Renal pelvis (tissue), 12 donors: ENCODE measurements around the gene LRRC53. TPM values are rescaled to one million over a fixed set of nuclear protein-coding genes. Genes with fewer than 3 reads are reported as not detected.

Experiments used
- DNase-seq: peaks from one replicate; pipeline ENCODE4 v3.0.0-alpha.2; 2013
- long read RNA-seq, 16 experiments: transcript quantifications; one replicate each; lab custom pipeline, GENCODE V29; 2026
- polyA plus RNA-seq, 3 donors: library from polyadenylated mRNA; unstranded; fragments of 120-200 nt; gene quantifications; one replicate each; pipeline ENCODE4 v1.2.1, GENCODE V29; 2013; ENCODE audit not compliant: insufficient read length in 3 of 3

LRRC53 gene, protein sequence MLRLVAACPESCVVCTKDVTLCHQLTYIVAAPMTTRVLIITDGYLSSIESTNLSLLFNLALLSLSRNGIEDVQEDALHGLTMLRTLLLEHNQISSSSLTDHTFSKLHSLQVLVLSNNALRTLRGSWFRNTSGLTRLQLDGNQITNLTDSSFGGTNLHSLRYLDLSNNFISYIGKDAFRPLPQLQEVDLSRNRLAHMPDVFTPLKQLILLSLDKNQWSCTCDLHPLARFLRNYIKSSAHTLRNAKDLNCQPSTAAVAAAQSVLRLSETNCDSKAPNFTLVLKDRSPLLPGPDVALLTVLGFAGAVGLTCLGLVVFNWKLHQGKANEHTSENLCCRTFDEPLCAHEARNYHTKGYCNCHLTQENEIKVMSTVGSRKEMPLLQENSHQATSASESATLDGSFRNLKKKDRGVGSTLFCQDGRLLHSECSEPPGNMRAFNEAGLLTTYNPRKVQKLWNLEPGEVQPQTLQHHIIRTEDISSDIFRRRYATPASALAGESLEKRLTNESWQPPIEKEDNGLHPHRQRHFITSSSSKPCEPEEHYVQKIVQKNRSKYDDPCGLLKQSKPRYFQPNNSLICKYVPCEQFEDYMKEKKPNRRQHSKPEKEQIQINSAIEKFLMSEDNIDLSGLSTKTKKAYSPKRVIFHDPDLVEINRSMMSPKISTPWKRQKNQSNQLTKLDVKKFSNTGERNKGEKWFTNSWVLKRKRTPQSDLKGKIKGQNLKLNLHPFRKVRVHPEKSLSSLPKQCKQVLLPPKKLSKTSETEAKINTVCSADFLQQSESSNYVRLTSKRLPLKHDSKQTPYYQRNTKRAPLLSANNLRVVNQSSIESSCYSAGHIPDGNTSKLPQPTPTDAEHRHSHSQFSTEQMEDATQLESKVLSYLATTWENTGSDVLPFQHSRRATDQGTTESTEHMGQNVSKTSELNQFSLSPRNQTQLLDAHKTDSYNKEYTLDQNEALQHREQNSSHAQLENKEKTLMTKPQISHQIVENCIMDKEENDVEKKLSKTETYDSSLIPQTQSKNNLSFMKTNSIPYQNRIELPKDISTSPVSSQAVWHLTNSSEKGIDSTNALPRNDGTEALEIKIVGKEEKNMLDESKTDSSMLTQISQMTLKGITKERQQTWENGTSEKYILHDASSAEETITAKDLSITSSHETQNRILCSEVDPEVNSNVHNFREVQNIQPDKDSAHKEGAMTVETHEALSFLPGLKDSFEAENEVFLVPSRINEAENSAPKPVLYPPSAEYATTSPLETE
- under 1 TPM in 2 of 3 donors, not detected in 1; 0.01 to 0.04 TPM for polyA plus RNA-seq
- long read RNA-seq, donor 1 = 0 reads
- long read RNA-seq, donor 2 = 0 reads
- long read RNA-seq, donor 3 = 0 reads
- long read RNA-seq, donor 4 = 0 reads
- long read RNA-seq, donor 5 = 0 reads
- long read RNA-seq, donor 6 = 0 reads
- long read RNA-seq, donor 7 = 0 reads
- long read RNA-seq, donor 8 = 0 reads
- long read RNA-seq, donor 9 = 0 reads
- long read RNA-seq, donor 10 = 0 reads
- long read RNA-seq, donor 11 = 0 reads
- long read RNA-seq, donor 12 = 0 reads
- long read RNA-seq, donor 13 = 0 reads
- long read RNA-seq, donor 14 = 0 reads
- long read RNA-seq, donor 15 = 0 reads
- long read RNA-seq, donor 16 = 0 reads

DNA sequence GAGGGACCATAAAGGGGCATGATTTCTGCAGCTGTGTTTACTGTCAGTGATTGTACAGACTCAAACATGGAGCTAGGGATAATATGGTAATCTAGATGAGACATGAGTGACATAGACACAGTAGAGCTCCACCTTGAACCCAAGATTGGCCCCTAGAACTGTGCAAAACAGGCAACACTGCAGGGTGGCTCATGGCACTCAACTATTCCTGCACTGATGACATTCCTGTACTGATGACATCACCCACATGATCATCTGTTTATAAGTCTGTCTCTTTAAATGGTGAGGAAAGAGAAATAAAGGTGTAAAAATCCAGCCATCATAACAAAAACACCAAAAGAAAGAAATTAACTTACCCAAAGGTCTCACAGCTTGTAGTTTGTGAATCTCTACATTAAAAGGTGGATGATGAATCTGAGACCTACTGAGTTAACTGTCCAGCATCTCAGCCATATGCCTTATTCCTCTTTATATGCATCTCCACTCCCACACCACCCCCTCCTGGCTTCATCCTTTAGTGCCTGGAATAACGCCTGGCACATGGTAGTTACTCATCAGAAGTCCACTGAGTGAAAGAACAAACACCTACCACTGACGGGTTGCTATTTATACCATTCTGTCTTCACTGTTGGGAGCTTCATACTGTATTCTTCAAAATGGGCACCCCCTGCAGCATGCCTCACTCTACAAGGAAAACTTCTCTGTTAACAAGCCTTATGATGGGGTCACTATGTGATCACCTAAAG is at the start of gene LRRC53:
LRRC53 (minus strand) TSS at position 442 of the 746 bp plus-strand sequence. CDS start 29,262 bp downstream, outside the sequence.
- DNase-seq = no peak

DNA sequence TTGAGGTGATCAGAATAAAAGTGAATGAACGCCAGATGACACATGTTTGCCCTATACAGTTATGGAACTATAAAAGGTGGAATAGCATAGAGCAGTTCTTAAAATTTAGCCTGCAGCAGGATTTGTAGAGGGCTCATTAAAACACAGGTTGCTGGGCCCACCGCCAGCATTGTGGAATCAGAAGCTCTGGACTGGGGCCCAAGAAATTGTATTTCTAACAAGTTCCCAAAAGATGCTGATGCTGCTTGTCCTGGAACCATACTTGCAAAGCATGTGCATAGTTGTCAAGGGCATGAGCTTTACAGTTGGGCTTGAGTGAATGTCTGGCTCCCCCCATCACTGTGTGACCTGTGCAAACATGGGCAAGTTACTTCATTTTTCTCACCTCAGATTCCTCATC is 37.5 kb upstream of the LRRC53 start:
- no peak for DNase-seq

DNA sequence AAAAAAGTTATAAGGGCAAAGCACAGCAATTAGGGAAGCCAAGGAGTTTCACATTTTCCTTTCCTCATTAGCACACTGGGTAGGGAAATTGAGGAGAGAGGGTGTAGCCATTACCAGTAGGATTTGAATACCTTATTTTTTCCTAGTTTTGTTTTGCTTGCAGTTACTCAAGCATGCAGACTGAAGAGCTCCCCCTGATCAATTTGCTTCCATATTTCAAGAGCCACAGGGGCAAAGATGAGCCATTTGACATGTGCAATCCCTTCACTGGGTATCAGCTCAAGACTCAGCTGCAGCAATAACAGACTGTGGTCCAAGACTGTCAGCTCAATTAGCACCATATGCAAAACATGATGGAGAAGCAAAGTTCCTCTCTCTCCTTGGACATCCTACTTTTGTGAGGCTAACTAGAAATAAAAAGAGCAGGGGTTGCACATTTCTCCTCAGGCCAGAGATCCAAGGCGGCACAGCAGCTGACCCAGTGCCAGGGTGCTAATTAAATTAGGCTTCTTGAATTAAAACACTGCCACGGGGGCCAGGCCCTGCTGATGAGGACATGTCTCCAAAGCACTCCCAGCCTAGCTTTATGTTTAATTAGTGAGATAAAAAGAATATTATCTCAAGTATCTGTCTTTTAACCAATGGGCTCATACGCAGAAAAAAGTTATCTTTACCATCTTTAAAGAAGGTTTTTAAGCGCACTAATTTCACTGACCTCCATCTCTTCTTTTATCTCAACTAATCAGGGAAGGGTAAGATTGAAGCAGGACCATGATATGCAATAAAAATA is 36.7 kb upstream of the LRRC53 start:
- DNase-seq = no peak

DNA sequence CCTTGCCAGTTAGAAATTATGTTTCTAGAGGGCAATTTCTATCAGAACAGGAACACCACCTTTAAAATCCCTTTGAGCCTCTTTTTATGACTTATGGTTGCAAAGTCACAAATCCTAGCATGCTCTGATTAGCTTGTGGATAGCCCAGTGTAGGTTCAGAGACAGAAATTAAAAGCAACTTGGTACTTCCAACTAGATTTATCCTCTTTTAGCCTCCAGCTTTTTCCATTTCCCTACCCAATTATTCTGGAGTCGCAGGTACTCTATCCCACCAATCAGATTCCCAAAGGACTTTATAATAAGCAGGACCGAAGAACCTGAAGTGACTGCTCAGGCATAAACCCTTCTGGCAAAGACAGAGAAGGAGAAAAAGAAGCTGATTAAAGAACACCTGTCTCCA is 33.4 kb upstream of the LRRC53 start:
- no peak for DNase-seq

DNA sequence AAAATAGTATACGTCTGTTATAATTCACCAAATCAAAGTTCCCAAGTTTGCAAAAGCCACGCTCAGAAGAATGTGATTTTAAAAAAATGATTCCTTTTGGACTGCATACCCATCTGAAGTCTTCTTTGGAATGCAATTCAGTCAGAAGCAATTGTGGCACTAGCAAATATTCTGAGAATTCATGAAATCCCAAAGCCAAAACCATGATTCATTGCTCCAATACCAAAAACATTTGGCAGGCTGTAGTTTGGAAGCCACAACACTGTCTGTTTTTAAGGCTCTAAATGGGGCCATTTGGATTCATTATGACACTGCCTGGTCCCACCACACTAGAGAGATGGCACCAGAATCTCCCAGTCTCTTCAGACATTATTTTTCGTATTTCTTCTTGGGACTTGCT is 21.8 kb upstream of the LRRC53 start:
- DNase-seq = no peak

DNA sequence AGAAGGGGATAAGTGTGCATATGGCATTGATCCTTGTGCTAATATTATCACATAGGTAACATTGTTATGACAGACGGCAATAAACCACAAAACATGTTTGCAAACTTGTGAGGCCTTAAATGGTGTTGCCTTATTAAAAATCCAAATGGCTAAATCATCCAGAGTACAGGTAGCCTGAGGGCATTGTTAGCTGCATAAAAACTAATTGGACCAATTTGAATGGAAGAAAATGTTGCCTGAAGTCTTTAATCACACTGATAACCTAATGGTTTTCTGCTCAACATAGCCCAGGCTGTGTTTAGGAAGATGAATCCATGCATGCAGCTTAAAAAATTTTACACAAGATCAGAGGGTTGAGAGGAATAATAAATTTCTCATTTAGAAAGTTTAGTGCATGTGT is 19.4 kb upstream of the LRRC53 start:
- DNase-seq = no peak

DNA sequence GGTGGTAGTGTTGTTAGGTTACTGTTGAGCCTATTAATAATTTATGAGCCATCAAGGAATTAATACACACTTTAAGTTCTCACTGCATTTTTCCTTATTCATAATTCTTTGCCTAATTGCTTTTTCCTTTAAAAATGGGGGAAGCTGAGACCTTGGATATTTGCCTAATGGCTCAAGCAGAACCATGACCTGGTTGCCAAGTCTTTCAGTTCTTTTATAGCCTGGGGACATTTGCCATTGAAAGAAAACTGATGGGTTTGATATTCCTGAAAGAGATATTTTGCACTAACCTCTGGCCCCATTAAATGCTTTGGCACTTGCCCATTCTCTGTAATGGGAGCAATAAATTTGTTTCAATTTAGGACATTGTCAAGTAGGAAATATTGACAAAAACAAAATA is 18.5 kb upstream of the LRRC53 start:
- DNase-seq = no peak

DNA sequence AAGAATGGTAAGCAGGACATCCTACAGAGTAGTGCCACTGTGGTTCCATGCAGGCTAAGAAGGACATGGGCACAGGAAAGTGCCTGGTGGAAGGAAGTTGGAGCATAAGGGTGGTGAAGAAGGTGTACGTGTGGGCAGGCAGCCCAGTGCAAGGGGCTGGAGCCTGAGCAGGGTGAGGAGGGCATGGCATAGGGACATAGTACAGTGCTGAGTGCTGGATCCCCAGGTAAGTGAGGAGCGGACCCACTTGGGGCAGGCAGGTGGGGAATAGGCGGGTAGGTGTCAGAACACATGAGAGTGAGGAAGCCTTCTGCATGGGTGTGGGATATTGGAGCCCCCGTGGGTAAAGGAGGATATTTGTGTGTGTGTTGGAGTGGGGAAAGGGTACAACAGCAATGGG is 15.7 kb upstream of the LRRC53 start:
- DNase-seq = no peak

DNA sequence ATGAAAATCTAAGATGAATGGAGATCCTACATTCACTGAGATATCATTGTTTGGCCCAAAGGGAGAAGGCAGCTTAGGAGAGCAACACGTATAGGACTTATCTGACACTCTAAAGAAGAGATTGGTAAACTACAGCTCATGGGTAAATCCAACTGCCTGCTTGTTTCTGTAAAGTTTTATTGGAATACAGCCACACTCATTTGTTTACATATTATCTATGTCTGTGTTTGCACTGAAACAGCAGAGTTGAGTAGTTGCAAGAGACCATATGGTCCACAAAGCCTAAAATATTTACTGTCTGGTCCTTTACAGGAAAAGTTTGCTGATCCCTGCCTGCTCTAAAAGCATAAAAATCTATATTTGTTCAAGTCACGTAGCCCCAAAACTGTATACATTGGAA is 14.3 kb upstream of the LRRC53 start:
- DNase-seq = no peak

DNA sequence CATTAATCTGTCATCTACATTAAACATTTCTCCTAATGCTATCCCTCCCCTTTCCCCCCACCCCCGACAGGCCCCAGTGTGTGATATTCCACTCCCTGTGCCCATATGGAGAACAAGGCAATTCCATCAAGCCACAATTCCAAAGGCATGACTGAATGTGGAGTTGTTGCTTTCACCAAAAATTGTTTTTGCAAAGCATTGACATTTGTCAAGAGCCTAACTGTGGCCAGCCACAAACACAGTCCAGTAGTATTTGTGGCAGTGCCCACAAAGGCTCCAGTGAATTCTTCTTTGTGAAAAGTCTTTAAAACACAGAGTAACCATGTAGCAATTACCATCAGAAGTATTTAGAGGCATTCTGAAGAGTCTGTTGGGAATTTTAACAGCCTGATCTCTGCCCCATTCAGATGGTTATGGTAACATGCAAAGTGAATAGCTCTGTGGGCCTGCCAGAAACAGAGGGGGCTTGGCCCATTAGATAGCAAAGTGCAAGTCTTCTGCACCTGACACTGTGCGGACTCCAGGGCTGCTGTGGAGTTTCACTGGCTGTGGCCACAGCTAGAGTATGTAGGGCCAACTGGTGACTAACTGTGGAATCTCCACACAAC is 11.6 kb upstream of the LRRC53 start:
- no peak for DNase-seq

DNA sequence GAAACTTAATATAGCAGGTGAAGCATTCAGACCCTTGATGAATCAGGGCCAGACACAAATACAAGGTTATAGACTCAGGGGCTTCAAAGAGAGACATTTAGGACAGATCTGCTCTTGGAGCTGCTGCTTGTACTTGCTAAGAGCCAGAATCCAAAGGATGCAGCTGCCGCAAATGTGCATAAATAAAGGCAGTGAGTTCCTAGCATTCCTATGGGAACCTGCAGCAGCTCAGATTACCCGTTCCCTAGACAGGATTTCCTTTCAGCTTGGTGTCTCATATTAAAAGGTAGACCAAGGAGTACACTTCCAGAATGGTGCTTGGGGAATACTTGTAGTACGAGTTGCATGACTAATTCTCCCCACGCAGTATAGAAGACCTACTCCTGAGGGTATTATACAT is 9.7 kb upstream of the LRRC53 start:
- DNase-seq = peak; percentile 30

DNA sequence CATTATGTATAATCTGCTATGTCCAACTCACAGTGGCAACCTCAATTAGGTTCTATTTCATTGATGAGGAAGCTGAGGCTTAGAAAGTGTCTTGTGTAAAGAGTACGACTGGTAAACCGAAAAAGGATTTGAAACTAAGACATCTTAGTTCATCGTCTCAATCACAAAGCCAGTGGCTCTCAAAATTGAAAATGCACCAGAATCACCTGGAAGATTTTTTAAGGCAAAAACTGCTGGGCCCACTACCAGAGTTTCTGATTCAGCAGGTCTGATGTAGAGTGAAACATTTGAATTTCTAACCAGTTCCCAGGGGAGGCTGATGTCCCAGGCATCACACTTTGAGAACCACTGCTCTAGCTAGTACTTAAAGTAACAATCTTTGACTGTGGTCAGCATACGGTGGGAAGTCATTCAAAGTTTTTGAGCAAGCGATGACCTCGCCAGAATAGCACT is 5.2 kb upstream of the LRRC53 start:
- DNase-seq = no peak

DNA sequence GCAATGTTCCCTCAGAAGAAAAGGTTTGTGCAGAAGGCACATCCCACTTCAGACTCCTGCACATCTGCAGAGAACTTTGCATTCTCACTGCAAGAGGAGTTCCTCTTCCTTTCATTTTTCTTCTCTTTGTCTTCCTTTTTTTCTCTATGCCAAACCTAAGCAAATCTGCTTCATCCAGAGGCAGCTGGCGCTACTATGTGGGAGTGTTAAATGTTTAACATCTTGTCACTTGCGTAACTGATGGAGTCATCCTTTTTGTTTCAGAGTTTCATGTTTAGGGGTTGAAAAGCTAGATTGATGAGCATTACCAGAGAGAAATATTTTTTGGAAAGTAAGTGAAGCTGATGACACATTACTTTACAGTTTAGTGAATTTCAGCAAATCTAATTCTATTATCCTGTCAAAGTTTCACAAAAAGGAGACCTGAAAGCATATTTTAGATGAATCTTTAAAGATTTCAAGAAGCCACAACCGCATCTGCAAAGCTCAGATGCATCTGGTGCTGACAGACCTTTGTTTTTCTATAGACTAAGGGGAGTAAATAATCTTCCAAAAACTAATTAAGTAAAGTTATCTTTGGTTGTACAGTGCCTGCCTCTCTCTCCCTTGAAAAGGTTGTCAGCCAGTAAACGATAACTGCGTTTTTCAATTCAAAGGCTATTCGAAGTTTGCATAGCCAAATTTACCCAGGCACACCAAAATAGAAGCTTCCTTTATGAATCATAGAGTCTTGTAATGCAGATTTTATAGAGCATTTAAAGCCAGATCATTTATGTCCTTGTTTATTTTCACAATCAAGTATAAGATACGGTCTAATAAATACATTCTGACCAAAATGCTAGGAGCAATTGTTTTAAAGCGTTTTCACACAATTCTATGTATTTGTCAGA is 1.2 kb upstream of the LRRC53 start:
- no peak for DNase-seq

DNA sequence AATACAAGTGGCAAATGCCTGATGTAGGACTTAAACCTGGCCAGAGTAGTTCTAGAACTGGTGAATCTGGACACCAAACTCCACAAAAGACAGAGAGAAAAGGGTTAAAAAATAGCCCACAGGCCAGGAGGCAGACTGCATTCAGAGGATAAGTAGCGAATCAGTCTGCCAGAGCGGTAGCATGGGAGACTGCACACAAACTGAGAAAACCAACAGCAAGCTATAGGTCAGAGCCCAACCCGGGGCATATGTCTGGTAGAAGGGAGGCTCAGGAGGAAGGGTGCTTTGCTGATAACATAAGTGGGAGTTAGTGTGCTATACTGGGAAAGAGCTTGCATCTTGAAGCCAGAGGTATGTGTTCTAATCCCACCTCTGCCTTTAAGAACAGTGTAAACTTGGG is 4.0 kb downstream of the LRRC53 start:
- no peak for DNase-seq

DNA sequence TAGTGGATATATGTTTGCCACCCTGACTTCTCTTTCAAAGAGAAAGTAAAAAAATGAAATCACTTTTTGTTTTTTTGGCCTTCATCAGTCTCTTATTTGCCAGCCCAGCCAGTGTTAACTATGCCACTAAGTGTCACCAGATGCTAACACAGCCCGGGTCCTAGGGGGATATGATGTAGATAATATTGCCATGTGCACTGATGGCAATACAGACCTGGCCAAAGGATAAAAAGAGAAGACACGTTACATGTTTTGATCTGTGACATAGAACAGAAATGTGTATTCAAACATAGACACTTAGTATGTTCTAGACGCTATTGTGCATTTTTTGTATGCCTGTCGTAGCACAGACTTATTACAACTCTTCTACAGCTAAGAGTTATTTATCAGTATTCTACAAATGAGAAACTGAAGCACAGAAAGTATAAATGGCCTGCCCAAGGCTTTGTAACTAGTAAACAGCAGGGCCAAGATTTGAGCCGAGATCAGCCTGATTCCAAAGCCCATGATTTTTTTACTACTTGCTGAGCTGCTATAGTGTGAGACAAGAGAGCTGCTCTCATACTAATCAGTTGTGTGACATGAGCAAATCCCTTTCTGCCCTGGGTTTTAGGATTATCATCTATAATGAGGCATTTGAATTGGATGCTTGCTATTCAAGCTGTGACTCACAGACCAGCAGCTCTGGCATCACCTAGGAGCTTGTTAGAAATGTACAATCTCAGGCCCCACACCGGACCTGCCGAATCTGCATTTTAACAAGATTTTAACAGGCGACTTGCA is 6.3 kb downstream of the LRRC53 start:
- no peak for DNase-seq

DNA sequence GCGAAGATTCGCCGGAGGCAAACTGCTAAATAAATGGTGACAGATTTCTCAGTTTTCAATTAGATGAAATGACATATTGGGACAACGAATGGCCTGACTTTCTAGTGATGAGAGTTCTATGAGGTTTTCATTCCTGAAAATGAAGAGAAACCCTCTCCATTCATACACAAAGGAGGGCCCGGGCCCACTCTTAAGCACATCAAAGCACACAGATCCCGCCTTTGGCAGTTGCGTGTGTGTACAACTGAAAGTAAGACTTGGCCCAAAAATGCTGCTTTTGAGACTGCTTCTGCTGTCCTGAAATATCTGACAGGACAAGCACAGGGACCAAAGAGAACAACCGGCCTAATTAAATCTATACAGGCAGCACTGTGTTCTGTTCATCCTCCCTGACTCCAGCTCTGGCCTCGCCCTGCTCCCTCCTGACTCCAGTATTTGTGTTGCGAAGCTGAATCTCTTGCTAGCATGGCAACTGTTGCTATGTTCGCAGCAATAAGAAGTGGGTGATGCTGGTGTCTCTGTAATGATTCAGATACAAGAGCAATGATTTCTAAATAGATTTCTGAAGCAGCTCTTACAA is 7.4 kb downstream of the LRRC53 start:
- DNase-seq = no peak
